Mucosa of gallbladder (tissue), 1 donor: ENCODE data around the gene RPL26. TPM values are rescaled to one million over a fixed set of nuclear protein-coding genes. Genes with fewer than 3 reads are reported as not detected.

Experiments
- total RNA-seq: library from RNA; stranded (reverse); gene quantifications from one replicate; pipeline ENCODE4 v1.2.1, GENCODE V29; 2021
- donor health status: DM: no; HTN: no; CAD: no.

The RPL26 gene
- total RNA-seq, 1 donor from 2014 or later = 1,147 TPM

Other genes with a start within 250 kb of the RPL26 start
- gene PER1, start 230.8 kb downstream of the RPL26 start, total RNA-seq = 123 TPM
- gene VAMP2, start 220.2 kb downstream of the RPL26 start, total RNA-seq = 73.8 TPM
- gene TMEM107, start 206.8 kb downstream of the RPL26 start, total RNA-seq = 22.5 TPM
- gene BORCS6, start 193.0 kb downstream of the RPL26 start, total RNA-seq = 12.4 TPM
- 1.9 TPM for gene AURKB, start 172.6 kb downstream of the RPL26 start, total RNA-seq
- 66.3 TPM for gene CTC1, start 135.1 kb downstream of the RPL26 start, total RNA-seq
- gene PFAS, start 133.9 kb downstream of the RPL26 start, total RNA-seq = 31.4 TPM
- 22.0 TPM for gene RANGRF, start 94.5 kb downstream of the RPL26 start, total RNA-seq
- gene SLC25A35, start 87.8 kb downstream of the RPL26 start, total RNA-seq = 17.8 TPM
- gene ARHGEF15, start 73.0 kb downstream of the RPL26 start, total RNA-seq = 7.9 TPM
- not detected for gene ODF4, start 43.4 kb downstream of the RPL26 start, total RNA-seq
- not detected for gene RNF222, start 14.6 kb upstream of the RPL26 start, total RNA-seq
- 60.0 TPM for gene NDEL1, start 52.7 kb upstream of the RPL26 start, total RNA-seq
- gene MYH10, start 247.5 kb upstream of the RPL26 start, total RNA-seq = 104 TPM